K562 (cell line): ENCODE data around the gene PDE11A.

Experiments used
- CTCF ChIP-seq, 3 experiments: IDR thresholded peaks in 2 of 3; conservative IDR thresholded peaks in 1 of 3; 2 replicates each; pipeline ENCODE4 v1.5.1; 2011 to 2012; ENCODE audit warnings: low read length in 3 of 3, mild to moderate bottlenecking in 3 of 3, control low read depth in 2 of 3, improper control_type of control experiment in 1 of 3, inconsistent platforms in 1 of 3, low read depth in 1 of 3, mixed read lengths in 1 of 3, moderate library complexity in 1 of 3; ENCODE audit not compliant: insufficient read depth in 2 of 3
- EGR1 ChIP-seq: fragments of 450-650 bp; conservative IDR thresholded peaks from 2 replicates; pipeline ENCODE4 v1.6.1; 2017; ENCODE audit warnings: mild to moderate bottlenecking
- FOXA1 ChIP-seq: fragments of 450-650 bp; IDR thresholded peaks from 2 replicates; pipeline ENCODE4 v1.6.1; 2016; ENCODE audit warnings: mild to moderate bottlenecking, borderline replicate concordance
- GATA2 ChIP-seq: sonication (generic); formaldehyde crosslinking; IDR thresholded peaks from 2 replicates; pipeline ENCODE4 v1.4.0; 2020; ENCODE audit warnings: mild to moderate bottlenecking, missing genetic modification reagents
- JUND ChIP-seq, 2 experiments: IDR thresholded peaks; 2 replicates in 1 of 2; 3 replicates in 1 of 2; pipeline ENCODE4 v1.6.1; 2011; ENCODE audit warnings: borderline replicate concordance in 2 of 2, low read depth in 2 of 2, low read length in 2 of 2, improper control_type of control experiment in 1 of 2, missing biosample characterization in 1 of 2, missing genetic modification characterization in 1 of 2, missing genetic modification reagents in 1 of 2
- MAX ChIP-seq: sonication (generic); formaldehyde crosslinking; IDR thresholded peaks from 2 replicates; pipeline ENCODE4 v1.9.0; 2022; ENCODE audit warnings: mild to moderate bottlenecking, missing genetic modification reagents
- MEF2A ChIP-seq: IDR thresholded peaks from 2 replicates; pipeline ENCODE4 v1.6.1; 2011; ENCODE audit warnings: low read depth, mild to moderate bottlenecking, low read length, moderate library complexity; ENCODE audit not compliant: control insufficient read depth
- ZNF274 ChIP-seq: IDR thresholded peaks from 2 replicates; pipeline ENCODE4 v1.6.1; 2011; ENCODE audit warnings: low read depth, mild to moderate bottlenecking, low read length, moderate library complexity, borderline replicate concordance
- ZNF644 ChIP-seq: fragments of 200-800 bp; sonication (Bioruptor generic); IDR thresholded peaks from 2 replicates; pipeline ENCODE4 v1.6.1; 2016; ENCODE audit warnings: low read depth, missing genetic modification characterization, missing compliant biosample characterization
- TF ChIP-seq, protein P1 (sequence below): fragments of 450-650 bp; IDR thresholded peaks from 2 replicates; pipeline ENCODE4 v1.6.1; 2018; ENCODE audit warnings: mild to moderate bottlenecking, low read depth; ENCODE audit not compliant: partially characterized antibody

GRCh38 chr2:177669201-177669600, 403.4 kb downstream of the PDE11A start:
- TF ChIP-seq, protein P1, sequence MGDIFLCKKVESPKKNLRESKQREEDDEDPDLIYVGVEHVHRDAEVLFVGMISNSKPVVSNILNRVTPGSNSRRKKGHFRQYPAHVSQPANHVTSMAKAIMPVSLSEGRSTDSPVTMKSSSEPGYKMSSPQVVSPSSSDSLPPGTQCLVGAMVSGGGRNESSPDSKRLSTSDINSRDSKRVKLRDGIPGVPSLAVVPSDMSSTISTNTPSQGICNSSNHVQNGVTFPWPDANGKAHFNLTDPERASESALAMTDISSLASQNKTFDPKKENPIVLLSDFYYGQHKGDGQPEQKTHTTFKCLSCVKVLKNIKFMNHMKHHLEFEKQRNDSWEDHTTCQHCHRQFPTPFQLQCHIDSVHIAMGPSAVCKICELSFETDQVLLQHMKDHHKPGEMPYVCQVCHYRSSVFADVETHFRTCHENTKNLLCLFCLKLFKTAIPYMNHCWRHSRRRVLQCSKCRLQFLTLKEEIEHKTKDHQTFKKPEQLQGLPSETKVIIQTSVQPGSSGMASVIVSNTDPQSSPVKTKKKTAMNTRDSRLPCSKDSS: no peak
- no peak for TF ChIP-seq GATA2 (CRISPR knock-in tag)
- TF ChIP-seq JUND (IDR thresholded peaks at IDR 0.05; ENCODE audit: borderline replicate concordance, low read depth, low read length): no peak
- TF ChIP-seq JUND (tag; IDR thresholded peaks at IDR 0.05; ENCODE audit: borderline replicate concordance, low read depth, low read length): no peak
- no peak for TF ChIP-seq MEF2A
- TF ChIP-seq ZNF274: no peak
- TF ChIP-seq FOXA1: no peak
- no peak for TF ChIP-seq ZNF644
- no peak for TF ChIP-seq EGR1
- no peak for TF ChIP-seq MAX (CRISPR knock-in tag)
- TF ChIP-seq CTCF (IDR thresholded peaks at IDR 0.05 in 2 of 3, conservative IDR thresholded peaks at IDR 0.05 in 1 of 3; ENCODE audit: insufficient read depth in 2 of 3, low read depth in 1 of 3, low read length in 3 of 3): no peak
